RWPE2 (cell line): ENCODE data around the gene HECW1.
"Not testable (repeated sequence)": the region's sequence is repeated elsewhere in the genome, so short reads cannot be mapped to it uniquely, and the experiment has no call there.

Experiments used
- ATAC-seq: fragments of 200-7000 bp; cut with Tn5 transposase; 3 replicates; pipeline ENCODE4 v1.9.1; 2021; ENCODE audit warnings: low read depth
- DNase-seq: peaks from one replicate; pipeline ENCODE4 v3.0.0-alpha.2; 2020; ENCODE audit warnings: low spot score
- H3K27ac ChIP-seq: fragments of 450-650 bp; 2 replicates; pipeline ENCODE4 v1.5.1; 2017; ENCODE audit warnings: mild to moderate bottlenecking; ENCODE audit not compliant: poor library complexity, severe bottlenecking
- H3K27me3 ChIP-seq: fragments of 250-450 bp; sonication (Bioruptor Pico); 2 replicates; pipeline ENCODE4 v1.5.1; 2021; ENCODE audit warnings: mild to moderate bottlenecking, moderate library complexity; ENCODE audit not compliant: insufficient read depth, poor library complexity, severe bottlenecking
- H3K36me3 ChIP-seq: fragments of 250-450 bp; sonication (Bioruptor Pico); 2 replicates; pipeline ENCODE4 v1.5.1; 2020; ENCODE audit warnings: low read depth, mild to moderate bottlenecking, moderate library complexity
- H3K4me1 ChIP-seq: fragments of 250-450 bp; sonication (Bioruptor Pico); 2 replicates; pipeline ENCODE4 v1.5.1; 2021; ENCODE audit warnings: mild to moderate bottlenecking, moderate library complexity; ENCODE audit not compliant: insufficient read depth, poor library complexity, severe bottlenecking
- H3K4me3 ChIP-seq: fragments of 250-450 bp; sonication (Bioruptor Pico); 2 replicates; pipeline ENCODE4 v1.5.1; 2021; ENCODE audit warnings: mild to moderate bottlenecking, moderate library complexity; ENCODE audit not compliant: severe bottlenecking
- H3K9me3 ChIP-seq: fragments of 250-450 bp; sonication (Bioruptor Pico); 2 replicates; pipeline ENCODE4 v1.5.1; 2021; ENCODE audit warnings: mild to moderate bottlenecking, moderate library complexity; ENCODE audit not compliant: severe bottlenecking
- TF ChIP-seq, protein P1 (sequence below): fragments of 450-650 bp; IDR thresholded peaks from one replicate; pipeline ENCODE4 v1.5.1; 2017; ENCODE audit warnings: mild to moderate bottlenecking, moderate library complexity; ENCODE audit not compliant: poor library complexity, severe bottlenecking

HECW1 gene

DNA sequence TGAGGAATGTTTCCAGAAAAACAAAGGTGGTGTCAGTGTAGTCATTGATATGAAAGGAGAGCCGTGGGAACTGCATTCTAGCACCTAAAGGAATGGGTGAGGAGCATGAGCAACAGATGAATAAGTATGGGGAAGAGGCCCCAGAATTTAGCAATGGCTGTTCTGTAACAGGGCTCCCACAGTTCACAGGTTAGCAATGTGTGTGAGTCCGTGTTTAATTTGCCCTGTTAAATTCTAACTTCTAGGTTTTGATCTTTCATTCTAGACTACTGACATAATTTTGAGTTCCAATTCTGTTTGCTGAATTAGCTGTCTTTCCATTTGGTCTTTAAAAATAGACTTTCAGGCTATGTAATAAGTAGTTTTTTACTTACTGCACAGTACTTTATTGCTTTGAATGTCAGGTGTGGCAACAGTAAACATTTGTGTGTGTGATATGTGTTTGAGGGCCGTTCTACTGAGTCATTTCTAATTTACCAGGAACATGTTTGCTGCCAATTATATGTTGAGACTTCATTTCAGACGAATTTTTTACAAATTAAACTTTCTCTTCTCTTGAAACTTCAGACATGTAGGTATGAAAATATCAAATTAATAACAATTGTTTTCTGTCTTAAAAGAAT is 479.2 kb downstream of the HECW1 start:
- ATAC-seq (peak; percentile 86), DNase-seq (no peak)

DNA sequence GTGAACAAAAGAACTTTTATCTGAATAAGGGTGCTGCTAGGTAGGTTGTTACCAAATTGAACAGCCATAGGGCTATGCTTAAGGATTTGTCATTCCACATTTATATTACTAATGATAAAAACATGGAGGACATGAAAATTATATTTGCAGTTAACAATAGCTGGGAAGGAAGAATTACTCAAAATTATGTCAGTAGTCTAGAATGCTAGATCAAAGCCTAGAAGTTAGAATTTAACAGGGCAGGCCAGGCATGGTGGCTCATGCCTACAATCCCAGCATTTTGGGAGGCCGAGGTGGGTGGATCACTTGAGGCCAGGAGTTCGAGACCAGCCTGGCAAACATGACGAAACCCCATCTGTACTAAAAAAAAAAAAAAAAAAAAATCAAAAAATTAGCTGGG is 479.9 kb downstream of the HECW1 start:
- Histone ChIP-seq H3K27me3 (no peaks in the 10 kb centered on the region), H3K4me1 (peaks cover 81% of the 10 kb centered on the region), H3K27ac (peak overlapping the region; percentile 61), H3K9me3 (no peaks in the 10 kb centered on the region), H3K36me3 (peaks cover 64% of the 10 kb centered on the region), H3K4me3 (no peak overlapping the region)
- TF ChIP-seq, protein P1, sequence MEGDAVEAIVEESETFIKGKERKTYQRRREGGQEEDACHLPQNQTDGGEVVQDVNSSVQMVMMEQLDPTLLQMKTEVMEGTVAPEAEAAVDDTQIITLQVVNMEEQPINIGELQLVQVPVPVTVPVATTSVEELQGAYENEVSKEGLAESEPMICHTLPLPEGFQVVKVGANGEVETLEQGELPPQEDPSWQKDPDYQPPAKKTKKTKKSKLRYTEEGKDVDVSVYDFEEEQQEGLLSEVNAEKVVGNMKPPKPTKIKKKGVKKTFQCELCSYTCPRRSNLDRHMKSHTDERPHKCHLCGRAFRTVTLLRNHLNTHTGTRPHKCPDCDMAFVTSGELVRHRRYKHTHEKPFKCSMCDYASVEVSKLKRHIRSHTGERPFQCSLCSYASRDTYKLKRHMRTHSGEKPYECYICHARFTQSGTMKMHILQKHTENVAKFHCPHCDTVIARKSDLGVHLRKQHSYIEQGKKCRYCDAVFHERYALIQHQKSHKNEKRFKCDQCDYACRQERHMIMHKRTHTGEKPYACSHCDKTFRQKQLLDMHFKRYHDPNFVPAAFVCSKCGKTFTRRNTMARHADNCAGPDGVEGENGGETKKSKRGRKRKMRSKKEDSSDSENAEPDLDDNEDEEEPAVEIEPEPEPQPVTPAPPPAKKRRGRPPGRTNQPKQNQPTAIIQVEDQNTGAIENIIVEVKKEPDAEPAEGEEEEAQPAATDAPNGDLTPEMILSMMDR: no peak
- DNase-seq: no peak
- no peak for ATAC-seq

More for the DNA sequence above, 479.2 kb downstream of the HECW1 start:
- H3K27me3 ChIP-seq: no peaks in the 10 kb centered on the region
- H3K4me1 ChIP-seq: peaks cover 88% of the 10 kb centered on the region
- peak overlapping the region; percentile 61 for H3K27ac ChIP-seq
- H3K36me3 ChIP-seq: peaks cover 62% of the 10 kb centered on the region
- H3K4me3 ChIP-seq: no peak overlapping the region
- TF ChIP-seq, protein P1: no peak
- no peaks in the 10 kb centered on the region for H3K9me3 ChIP-seq

DNA sequence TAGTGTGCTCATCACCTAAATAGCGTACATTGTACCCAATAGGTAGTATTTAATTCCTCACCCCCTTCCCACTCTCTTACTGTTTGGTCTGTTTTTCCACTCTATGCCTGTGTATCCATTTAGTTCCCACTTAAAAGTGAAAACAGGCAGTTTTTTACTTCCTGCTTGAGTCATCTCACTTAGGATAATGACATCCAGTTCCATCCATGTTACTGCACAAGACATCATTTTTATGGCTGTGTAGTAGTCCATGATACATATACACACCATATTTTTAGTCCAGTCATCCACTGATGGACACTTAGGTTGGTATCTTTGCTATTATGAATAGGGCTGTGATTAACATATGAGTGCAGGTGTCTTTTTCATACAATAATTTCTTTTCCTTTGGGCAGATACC is 480.6 kb downstream of the HECW1 start:
- Histone ChIP-seq H3K4me1 (peaks cover 74% of the 10 kb centered on the region), H3K4me3 (no peak overlapping the region), H3K27ac (peak overlapping the region; percentile 61), H3K27me3 (no peaks in the 10 kb centered on the region), H3K9me3 (no peaks in the 10 kb centered on the region), H3K36me3 (peaks cover 64% of the 10 kb centered on the region)
- DNase-seq (no peak), ATAC-seq (no peak; the same call in 2 of the 3 replicates)
- TF ChIP-seq, protein P1: no peak

GRCh38 chr7:43594020-43594419 is 481.6 kb downstream of the HECW1 start:
- Histone ChIP-seq H3K27ac (peak overlapping the region; percentile 28), H3K36me3 (peaks cover 64% of the 10 kb centered on the region), H3K9me3 (no peaks in the 10 kb centered on the region), H3K27me3 (no peaks in the 10 kb centered on the region), H3K4me3 (no peak overlapping the region), H3K4me1 (peaks cover 65% of the 10 kb centered on the region)
- ATAC-seq: 0 out of 3 replicates have a peak, but pooled peaks have one; percentile 10
- TF ChIP-seq, protein P1: no peak
- no peak for DNase-seq

- not testable (repeated sequence) for H3K9me3 ChIP-seq, H3K27me3 ChIP-seq, ATAC-seq, H3K4me3 ChIP-seq, DNase-seq
- peak overlapping the region; percentile 28 for H3K27ac ChIP-seq
- peaks cover 67% of the 10 kb centered on the region for H3K36me3 ChIP-seq
- peaks cover 43% of the 10 kb centered on the region for H3K4me1 ChIP-seq
These were observed 484.0 kb downstream of the HECW1 start for GRCh38 chr7:43596426-43596825.
